ENCODE measurements around the gene TRAF1. TPM values are rescaled to one million over a fixed set of nuclear protein-coding genes. Genes with fewer than 3 reads are reported as not detected.
A peak's percentile ranks its signal among the peaks of the same experiment; 100 is the strongest.

TRAF1 gene
- total RNA-seq, 1 experiment from 2014 or later: 1.8 TPM

DNA sequence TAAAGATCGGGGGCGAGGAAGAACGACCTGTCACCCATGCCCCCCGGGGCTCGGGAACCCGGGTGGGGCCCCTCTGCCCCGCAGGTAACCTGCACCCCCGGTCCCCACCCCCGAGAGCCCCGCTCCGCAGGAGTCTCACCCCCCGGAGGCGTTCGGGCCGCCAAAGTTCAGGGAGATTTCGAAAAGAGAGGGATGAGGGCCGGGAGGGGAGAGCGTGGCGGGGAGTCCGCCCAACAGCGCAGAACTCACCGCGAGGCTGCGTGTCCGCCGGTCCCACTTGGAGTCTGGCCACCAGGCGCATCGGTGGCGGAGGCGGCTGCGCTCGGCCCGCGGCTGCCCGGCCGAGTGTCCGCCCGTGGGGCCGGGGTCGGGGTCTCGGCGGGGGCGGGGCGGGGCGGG, 49.8 kb downstream of the TRAF1 start, which contains the start of gene PHF19:
Gene PHF19 (minus strand): TSS at position 347 of the 399 bp plus-strand sequence. CDS start 2,447 bp downstream, outside the sequence.
- ATAC-seq: no peak
- ChIA-PET CTCF (interaction anchor here (1.0 kb wide), 1 partner anchor 13 kb away, joined by 3 read pairs; no protein-coding TSS in a partner anchor), POLR2A (interaction anchor here (1.2 kb wide), 1 partner anchor 9 kb away, joined by 3 read pairs; no protein-coding TSS in a partner anchor)
- peaks cover 61% of the 10 kb centered on the region for H3K4me1 Mint-ChIP-seq
- peaks cover 4% of the 10 kb centered on the region for H3K36me3 Mint-ChIP-seq
- no peak for TF ChIP-seq NR1H2 (CRISPR knock-in tag; IDR thresholded peaks at IDR 0.05)
- TF ChIP-seq ZNF423 (CRISPR knock-in tag; IDR thresholded peaks at IDR 0.05): peak; percentile 9; the same call in 1 of the 2 replicates
- no peaks in the 10 kb centered on the region for H3K9me3 Mint-ChIP-seq
- H3K27me3 Mint-ChIP-seq (ENCODE audit: low read depth): peaks cover 12% of the 10 kb centered on the region
- H3K27ac Mint-ChIP-seq: peak within 1 kb of the TSS; percentile 15
- DNase-seq (ENCODE audit: low spot score): no peak
- peak within 1 kb of the TSS; percentile 76 for H3K4me3 Mint-ChIP-seq

DNA sequence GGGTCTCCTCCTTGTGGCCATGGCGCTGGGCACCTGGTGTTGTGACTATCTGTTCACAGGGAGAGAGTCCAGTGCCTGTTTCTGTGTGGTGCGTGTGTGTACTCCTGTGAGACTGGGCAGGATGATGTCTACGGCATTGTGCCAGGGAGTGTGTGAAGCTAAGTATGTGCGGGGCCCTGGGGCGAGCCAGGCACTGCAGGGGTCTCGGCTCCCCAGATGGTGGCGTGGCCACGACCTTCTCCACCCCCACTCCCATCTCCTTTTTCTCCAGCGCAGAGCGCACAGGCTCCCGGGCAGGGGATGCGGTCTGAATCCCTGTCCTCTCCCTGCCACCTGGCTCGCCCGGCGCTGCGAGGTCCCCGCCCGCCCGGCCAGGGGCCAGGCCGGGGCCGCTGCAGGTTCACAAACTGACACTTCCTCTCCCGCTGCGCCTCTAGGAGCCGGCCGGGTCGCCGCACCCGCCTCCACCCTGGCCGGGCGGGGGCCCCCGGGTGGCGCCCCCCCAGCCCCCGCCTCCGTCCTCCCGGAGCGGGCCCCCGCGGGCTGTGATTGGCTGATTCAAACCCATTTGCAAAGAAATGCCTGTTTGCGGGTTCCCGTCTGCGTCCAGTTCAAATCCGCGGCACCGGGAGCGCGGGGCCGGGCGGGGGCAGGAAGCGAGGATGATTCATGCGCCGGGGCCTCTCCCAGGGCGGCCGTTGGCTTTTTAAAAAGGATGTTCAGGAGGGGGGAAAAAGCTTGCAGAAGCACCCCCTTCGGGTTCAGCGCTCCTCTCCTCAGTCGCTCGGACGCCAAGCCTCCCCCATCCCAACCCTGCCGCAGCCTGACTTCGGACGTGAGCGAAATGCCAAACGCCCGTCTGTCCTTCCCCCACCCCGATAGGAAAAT, 50.4 kb downstream of the TRAF1 start:
- ChIA-PET CTCF (no interaction called here), POLR2A (no interaction called here)
- H3K27me3 Mint-ChIP-seq (ENCODE audit: low read depth): peaks cover 12% of the 10 kb centered on the region
- peaks cover 61% of the 10 kb centered on the region for H3K4me1 Mint-ChIP-seq
- peak overlapping the region; percentile 62 for H3K4me3 Mint-ChIP-seq
- peaks cover 8% of the 10 kb centered on the region for H3K36me3 Mint-ChIP-seq
- H3K9me3 Mint-ChIP-seq: no peaks in the 10 kb centered on the region
- peak overlapping the region; percentile 56 for H3K27ac Mint-ChIP-seq
- TF ChIP-seq, protein P1, sequence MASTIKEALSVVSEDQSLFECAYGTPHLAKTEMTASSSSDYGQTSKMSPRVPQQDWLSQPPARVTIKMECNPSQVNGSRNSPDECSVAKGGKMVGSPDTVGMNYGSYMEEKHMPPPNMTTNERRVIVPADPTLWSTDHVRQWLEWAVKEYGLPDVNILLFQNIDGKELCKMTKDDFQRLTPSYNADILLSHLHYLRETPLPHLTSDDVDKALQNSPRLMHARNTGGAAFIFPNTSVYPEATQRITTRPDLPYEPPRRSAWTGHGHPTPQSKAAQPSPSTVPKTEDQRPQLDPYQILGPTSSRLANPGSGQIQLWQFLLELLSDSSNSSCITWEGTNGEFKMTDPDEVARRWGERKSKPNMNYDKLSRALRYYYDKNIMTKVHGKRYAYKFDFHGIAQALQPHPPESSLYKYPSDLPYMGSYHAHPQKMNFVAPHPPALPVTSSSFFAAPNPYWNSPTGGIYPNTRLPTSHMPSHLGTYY (CRISPR knock-in tag; IDR thresholded peaks at IDR 0.05): no peak
- TF ChIP-seq, protein P2, sequence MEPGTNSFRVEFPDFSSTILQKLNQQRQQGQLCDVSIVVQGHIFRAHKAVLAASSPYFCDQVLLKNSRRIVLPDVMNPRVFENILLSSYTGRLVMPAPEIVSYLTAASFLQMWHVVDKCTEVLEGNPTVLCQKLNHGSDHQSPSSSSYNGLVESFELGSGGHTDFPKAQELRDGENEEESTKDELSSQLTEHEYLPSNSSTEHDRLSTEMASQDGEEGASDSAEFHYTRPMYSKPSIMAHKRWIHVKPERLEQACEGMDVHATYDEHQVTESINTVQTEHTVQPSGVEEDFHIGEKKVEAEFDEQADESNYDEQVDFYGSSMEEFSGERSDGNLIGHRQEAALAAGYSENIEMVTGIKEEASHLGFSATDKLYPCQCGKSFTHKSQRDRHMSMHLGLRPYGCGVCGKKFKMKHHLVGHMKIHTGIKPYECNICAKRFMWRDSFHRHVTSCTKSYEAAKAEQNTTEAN (CRISPR knock-in tag; IDR thresholded peaks at IDR 0.05): 0 out of 2 replicates have a peak, but pooled peaks have one; percentile 14
- TF ChIP-seq NR3C1 (CRISPR knock-in tag; conservative IDR thresholded peaks at IDR 0.05; ENCODE audit: low read depth) (no peak), ZNF416 (CRISPR knock-in tag; IDR thresholded peaks at IDR 0.05) (0 out of 2 replicates have a peak, but pooled peaks have one; percentile 26), ZNF423 (CRISPR knock-in tag; IDR thresholded peaks at IDR 0.05) (peak; percentile 92), FOXP1 (CRISPR knock-in tag; IDR thresholded peaks at IDR 0.05; ENCODE audit: borderline replicate concordance) (peak; percentile 50; the same call in 1 of the 2 replicates), SP1 (CRISPR knock-in tag; conservative IDR thresholded peaks at IDR 0.05) (peak; percentile 22; the same call in 1 of the 2 replicates), NFYB (CRISPR knock-in tag; conservative IDR thresholded peaks at IDR 0.05; ENCODE audit: low read depth) (peak; percentile 71), NFE2L1 (CRISPR knock-in tag; IDR thresholded peaks at IDR 0.05) (peak; percentile 54; the same call in 1 of the 2 replicates), MYBL2 (CRISPR knock-in tag; IDR thresholded peaks at IDR 0.05) (peak; percentile 67), ETV6 (CRISPR knock-in tag; IDR thresholded peaks at IDR 0.05) (0 out of 2 replicates have a peak, but pooled peaks have one; percentile 28), TCF7 (CRISPR knock-in tag; IDR thresholded peaks at IDR 0.05; ENCODE audit: low read depth) (peak; percentile 47; the same call in 1 of the 2 replicates)
- TF ChIP-seq, protein P3, sequence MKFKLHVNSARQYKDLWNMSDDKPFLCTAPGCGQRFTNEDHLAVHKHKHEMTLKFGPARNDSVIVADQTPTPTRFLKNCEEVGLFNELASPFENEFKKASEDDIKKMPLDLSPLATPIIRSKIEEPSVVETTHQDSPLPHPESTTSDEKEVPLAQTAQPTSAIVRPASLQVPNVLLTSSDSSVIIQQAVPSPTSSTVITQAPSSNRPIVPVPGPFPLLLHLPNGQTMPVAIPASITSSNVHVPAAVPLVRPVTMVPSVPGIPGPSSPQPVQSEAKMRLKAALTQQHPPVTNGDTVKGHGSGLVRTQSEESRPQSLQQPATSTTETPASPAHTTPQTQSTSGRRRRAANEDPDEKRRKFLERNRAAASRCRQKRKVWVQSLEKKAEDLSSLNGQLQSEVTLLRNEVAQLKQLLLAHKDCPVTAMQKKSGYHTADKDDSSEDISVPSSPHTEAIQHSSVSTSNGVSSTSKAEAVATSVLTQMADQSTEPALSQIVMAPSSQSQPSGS (CRISPR knock-in tag; IDR thresholded peaks at IDR 0.05; ENCODE audit: borderline replicate concordance, low read depth): no peak
- TF ChIP-seq, protein P4, sequence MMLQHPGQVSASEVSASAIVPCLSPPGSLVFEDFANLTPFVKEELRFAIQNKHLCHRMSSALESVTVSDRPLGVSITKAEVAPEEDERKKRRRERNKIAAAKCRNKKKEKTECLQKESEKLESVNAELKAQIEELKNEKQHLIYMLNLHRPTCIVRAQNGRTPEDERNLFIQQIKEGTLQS (CRISPR knock-in tag; conservative IDR thresholded peaks at IDR 0.05): no peak
- TF ChIP-seq, protein P5, sequence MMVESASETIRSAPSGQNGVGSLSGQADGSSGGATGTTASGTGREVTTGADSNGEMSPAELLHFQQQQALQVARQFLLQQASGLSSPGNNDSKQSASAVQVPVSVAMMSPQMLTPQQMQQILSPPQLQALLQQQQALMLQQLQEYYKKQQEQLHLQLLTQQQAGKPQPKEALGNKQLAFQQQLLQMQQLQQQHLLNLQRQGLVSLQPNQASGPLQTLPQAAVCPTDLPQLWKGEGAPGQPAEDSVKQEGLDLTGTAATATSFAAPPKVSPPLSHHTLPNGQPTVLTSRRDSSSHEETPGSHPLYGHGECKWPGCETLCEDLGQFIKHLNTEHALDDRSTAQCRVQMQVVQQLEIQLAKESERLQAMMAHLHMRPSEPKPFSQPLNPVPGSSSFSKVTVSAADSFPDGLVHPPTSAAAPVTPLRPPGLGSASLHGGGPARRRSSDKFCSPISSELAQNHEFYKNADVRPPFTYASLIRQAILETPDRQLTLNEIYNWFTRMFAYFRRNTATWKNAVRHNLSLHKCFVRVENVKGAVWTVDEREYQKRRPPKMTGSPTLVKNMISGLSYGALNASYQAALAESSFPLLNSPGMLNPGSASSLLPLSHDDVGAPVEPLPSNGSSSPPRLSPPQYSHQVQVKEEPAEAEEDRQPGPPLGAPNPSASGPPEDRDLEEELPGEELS (CRISPR knock-in tag; IDR thresholded peaks at IDR 0.05): 0 out of 2 replicates have a peak, but pooled peaks have one; percentile 11
- TF ChIP-seq, protein P6, sequence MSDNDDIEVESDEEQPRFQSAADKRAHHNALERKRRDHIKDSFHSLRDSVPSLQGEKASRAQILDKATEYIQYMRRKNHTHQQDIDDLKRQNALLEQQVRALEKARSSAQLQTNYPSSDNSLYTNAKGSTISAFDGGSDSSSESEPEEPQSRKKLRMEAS (CRISPR knock-in tag; IDR thresholded peaks at IDR 0.05): 0 out of 2 replicates have a peak, but pooled peaks have one; percentile 10
- peak; percentile 73 for DNase-seq (ENCODE audit: low spot score)
- ATAC-seq: peak; percentile 25

Measured in WTC11 (cell line).